HG03378 (cell line): ENCODE measurements around the gene TMEM245.
"Not testable (repeated sequence)": the region's sequence is repeated elsewhere in the genome, so short reads cannot be mapped to it uniquely, and the experiment has no call there.

ENCODE experiments used
- ATAC-seq: cut with Tn5 transposase; IDR thresholded peaks from one replicate; pipeline ENCODE4 v1.9.1; 2021; ENCODE audit warnings: mild to moderate bottlenecking, moderate library complexity; ENCODE audit not compliant: unreplicated experiment

The TMEM245 gene

GRCh38 chr9:109133533-109133932 is 13.8 kb upstream of the TMEM245 start:
- no peak for ATAC-seq

DNA sequence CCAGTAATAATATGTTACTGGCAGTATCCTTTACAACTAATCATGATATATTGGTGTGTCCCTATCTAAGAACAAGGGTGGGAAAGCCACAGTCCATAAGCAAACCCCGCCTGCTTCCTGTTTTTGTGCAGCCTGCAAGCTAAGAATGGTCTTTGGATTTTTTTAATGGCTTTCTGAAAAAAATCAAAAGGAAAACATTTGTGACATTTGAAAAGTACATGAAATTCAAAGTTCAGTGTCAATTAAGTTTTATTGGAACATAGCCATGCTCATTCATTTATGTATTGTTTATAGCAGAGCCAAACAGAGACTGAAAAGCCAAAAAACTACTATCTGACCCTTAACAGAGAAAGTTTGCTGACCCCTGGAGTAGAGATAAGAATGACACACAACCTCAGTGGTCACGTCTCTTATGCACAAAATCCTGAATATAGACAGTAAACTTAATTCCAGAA is 12.8 kb upstream of the TMEM245 start:
- no peak for ATAC-seq

DNA sequence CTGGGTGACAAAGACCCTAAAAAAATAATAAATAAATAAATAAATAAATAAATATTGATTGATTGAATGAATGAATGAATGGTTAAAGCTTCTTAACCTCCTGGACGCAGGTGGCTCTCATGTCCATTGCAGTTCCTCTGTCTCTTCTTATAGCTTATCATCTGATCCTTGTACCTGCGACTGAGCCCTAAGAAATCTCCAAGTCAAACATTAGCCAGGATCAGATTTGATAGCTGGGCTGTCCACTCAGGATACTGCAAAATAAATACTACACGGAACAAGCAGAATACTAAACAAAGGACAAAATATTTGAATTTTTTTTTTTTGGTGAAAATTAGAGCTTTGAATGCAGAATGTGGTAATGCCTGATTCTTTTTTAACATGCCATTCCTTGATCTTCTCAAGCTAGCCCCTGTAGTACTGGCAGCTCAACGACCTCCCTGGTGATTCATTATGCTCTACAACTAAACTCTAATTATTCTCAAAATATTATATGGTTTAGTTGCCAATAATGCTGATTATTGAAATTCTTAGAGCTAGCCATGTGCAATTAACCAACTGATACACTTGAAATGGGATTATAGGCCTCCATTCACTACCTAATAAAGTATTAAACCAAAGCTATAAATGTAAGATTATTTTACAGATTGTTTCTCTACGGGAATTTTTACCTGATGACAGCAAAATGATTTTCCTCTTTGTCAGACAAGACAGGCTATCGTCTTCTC is 9.9 kb upstream of the TMEM245 start:
- ATAC-seq, result no peak

- not testable (repeated sequence) for ATAC-seq
Measured at GRCh38 chr9:109126671-109127070, 6.9 kb upstream of the TMEM245 start.

DNA sequence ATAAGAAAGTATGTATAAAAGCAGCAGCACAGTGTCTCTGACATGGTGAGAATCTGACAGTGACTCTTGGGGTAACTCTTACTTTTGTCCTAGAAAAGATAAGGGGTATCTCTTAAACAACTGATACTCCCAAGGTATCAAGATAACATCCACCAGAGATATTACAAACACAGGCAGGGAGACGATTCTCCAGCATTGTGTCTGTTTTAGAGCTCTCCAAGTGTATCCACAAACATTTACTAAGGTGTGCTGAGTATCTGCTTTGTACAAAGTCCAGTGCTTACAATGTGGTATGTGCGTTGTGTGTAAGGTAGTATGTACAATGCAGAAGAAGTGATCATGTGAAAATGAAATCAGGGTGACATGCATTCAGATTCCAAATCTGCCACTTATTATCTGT is 4.4 kb upstream of the TMEM245 start:
- no peak for ATAC-seq

- ATAC-seq, result no peak
Measured at GRCh38 chr9:109122726-109123621, 3.2 kb upstream of the TMEM245 start.

- no peak for ATAC-seq
Measured at GRCh38 chr9:109121232-109121796, 1.6 kb upstream of the TMEM245 start.

- no peak for ATAC-seq
Measured at GRCh38 chr9:109120204-109120789, 550 bp upstream of the TMEM245 start.

- ATAC-seq, result no peak
Measured at GRCh38 chr9:109118808-109119438, 824 bp downstream of the TMEM245 start.

GRCh38 chr9:109117856-109118807 is 1.6 kb downstream of the TMEM245 start:
- no peak for ATAC-seq

- ATAC-seq, result no peak
Measured at GRCh38 chr9:109115931-109116526, 3.7 kb downstream of the TMEM245 start.

DNA sequence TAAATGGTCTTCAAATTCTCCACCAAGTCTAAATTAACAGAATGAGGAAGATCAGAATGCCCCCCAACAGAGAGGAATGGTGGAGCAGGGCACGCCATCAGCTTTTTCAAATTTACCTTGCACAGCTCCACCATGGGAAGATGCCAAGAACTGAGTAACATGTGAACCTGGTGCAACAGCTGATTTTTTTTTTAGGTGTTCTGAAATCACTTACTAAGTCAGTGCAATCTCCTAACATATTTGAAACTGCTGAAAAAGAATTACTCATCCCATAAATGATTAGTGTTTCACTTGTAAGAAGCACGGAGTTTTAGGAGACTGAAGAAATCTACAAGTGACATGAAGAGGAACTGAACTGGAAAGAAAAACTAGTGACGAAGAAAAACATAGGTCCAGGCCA is 5.1 kb downstream of the TMEM245 start:
- no peak for ATAC-seq

GRCh38 chr9:109113892-109114609 is 5.7 kb downstream of the TMEM245 start:
- no peak for ATAC-seq

DNA sequence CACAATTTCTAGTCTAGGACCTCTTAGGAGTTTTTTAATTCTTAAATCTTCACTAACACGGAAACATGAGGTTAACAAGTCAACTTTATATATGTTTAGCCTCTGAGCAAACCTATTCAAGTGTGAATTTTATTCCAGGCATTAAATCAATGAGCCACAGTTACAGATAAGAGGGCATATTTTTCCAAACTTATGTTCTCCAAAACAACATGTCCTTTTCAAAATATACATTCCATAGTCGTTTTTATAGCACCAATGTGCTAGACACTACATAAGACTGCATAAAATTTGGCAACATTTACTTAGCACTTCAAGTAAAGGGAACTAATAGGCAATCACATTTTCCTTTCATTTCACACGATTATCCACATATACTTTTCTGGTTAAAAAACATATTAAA is 6.5 kb downstream of the TMEM245 start:
- no peak for ATAC-seq

DNA sequence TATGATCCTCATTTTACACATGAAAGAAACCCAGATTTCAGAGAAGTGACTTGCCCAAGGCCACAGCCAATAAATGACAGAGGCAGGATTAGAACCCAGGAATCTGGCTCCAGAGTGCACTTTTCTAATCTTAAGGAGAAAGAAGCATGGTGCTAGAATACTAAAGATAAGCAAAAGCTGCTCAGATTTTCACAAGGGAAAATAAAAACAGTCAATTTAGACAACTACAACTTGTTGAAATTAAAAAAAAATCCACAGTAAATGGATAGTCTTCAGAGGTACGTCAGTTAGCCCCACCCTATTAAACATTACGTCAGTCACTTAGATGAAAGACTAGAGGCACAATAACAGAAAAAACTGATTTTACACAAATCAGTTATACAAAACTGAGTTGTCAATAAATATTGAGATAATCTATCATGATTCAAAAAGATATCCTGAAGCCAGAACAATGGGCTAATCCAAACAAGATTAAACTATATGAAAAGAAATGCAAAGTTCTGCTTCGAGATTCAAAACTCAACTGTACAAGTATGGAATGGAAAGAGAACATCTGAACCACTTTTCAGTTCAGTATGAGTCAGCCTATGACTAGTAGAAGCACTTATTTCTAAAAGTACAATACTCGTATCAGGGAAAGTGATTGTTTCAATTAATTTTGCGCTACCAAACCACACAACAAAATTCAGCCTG is 9.3 kb downstream of the TMEM245 start:
- ATAC-seq, result peak; percentile 67

DNA sequence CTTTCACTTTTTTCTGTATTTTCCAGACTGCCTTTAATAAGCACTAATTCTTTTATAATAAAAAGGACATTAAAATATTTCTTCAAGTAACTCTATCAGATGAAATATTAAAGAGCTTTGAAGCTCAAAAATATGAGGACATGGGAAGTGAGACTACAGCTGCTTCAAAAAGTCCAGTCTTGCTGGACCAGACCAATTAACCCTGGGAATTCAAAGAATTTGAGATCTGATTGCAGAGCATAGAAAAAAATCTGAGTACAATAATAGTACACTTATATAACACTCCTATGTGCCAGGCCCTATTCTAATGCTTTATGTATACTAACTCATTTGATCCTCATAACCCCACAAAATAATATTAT is 9.8 kb downstream of the TMEM245 start:
- ATAC-seq, result no peak

DNA sequence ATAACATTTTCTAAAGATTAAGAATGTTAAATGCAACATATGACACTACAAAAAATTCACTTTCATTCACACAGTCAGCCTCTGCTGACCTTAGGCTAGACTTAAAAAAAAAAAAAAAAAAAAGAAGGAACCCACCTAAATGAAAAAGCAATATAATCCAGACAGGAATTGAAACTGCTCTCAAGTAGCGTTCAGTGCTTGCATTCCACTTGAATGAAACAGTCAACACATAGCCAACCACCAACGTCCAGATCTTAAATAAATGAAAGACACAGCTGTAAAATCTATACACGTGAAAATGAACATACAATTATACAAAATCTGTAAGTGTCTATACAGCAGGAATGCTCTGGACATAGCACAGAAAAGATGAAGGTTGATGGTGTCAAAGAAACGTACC is 11.4 kb downstream of the TMEM245 start:
- ATAC-seq, result no peak
